NCI-H526 treated with DMSO at 0.1 percent for 48 hours (cell line): ENCODE results near the gene CCDC157.

Source experiments
- DNase-seq: peaks from one replicate; lab custom pipeline; 2025; lab: John Stamatoyannopoulos, UW

The CCDC157 gene

GRCh38 chr22:30416403-30416802 lies 59.6 kb downstream of the CCDC157 start:
- no peak for DNase-seq

GRCh38 chr22:30416837-30417236 lies 60.0 kb downstream of the CCDC157 start:
- DNase-seq, result no peak

DNA sequence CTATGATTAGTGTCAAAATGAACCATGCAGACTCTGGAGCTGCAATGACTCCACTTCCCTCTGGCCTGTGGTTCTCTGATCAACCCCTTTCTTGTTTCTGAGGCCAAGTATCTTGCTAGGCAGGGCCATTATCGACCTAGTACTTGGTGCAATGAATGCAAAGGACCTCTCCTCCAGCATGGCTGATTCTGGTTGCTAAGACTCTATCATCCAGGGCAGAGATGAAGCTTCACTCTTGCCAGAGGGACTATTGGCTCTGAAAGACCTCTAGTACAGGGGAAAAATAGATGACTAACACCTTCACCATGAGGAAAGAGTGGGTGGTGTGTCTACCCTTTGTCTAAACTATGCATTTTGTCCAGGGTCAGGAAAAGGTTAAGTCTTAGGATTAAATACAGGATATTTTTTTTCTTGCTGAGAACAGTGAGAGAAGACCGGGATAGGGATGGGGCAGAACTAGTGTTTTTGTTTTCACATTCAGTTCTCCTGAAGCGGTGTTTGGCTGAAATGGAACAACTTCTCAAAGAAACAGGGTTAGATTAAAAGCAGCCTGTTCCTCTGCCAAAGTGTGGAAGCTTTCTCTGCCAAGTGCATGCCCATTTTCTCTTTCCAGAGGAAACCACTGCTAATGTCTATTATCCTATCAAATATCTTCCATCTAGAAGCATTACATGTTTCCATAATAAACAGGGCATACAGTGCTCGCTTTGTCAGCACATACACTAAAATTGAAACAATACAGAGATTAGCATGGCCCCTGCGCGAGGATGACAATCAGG lies 63.7 kb downstream of the CCDC157 start:
- DNase-seq, result no peak

DNA sequence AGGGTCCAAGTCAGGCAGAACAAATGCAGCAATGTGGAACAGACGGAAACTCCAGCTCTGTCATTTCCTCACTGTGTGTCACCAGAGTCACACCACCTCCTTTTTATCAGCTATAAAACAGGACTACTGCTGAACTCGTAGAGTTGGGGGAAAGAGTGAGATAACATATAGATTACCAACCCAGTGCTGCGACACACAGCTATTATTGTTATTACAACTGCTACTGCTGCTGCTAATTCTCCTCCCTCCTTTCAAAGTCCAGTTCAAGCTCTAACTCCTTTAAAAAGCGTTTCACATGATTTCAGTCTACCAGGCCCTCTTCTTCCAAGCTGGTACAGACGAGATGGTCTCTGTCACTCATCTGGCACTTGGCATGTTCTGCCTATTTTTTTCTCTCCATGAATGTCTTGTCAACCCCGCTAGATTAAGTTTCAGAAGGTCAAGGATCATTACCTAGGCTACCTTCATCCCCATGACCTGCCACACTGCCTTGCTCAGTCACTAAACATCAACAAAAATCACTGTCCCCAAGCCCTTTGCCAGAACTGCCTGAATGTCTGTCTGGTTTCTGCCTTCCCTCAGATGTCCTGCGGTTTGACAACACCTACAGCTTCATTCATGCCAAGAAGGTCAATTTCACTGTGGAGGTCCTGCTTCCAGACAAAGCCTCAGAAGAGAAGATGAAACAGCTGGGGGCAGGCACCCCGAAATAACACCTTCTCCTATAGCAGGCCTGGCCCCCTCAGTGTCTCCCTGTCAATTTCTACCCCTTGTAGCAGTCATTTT lies 65.1 kb downstream of the CCDC157 start:
- DNase-seq, result no peak

DNA sequence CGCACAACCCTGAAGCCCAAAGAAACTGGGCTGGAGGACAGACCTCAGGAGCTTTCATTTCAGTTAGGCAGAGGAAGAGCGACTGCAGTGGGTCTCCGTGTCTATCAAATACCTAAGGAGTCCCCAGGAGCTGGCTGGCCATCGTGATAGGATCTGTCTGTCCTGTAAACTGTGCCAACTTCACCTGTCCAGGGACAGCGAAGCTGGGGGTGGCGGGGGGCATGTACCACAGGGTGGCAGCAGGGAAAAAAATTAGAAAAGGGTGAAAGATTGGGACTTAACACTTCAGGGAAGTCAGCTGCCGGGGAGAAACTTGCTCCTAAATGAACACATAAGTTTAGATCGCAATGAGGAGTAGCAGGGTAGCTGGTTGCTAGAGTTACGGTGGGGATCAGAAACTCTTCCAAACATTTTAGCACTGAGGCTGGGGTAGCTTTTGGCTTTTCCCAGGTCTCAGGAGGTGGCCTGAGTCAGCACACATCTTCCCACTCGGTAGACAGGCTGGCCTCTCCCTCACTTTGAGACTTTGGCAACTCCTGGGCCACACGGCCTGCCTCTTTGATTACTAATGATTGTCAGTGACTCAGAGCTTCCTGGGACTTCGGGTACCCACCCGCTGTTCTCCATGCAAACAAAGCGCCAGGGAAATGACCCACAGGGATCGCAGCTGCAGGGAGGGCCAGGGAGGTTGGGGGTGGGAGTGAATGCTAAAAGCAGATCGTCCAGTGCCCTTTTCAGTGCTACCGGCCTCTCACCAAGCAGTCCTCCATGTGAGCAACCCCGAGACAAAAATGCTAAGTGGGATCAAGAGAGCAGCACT lies 65.9 kb downstream of the CCDC157 start:
- DNase-seq, result no peak

DNA sequence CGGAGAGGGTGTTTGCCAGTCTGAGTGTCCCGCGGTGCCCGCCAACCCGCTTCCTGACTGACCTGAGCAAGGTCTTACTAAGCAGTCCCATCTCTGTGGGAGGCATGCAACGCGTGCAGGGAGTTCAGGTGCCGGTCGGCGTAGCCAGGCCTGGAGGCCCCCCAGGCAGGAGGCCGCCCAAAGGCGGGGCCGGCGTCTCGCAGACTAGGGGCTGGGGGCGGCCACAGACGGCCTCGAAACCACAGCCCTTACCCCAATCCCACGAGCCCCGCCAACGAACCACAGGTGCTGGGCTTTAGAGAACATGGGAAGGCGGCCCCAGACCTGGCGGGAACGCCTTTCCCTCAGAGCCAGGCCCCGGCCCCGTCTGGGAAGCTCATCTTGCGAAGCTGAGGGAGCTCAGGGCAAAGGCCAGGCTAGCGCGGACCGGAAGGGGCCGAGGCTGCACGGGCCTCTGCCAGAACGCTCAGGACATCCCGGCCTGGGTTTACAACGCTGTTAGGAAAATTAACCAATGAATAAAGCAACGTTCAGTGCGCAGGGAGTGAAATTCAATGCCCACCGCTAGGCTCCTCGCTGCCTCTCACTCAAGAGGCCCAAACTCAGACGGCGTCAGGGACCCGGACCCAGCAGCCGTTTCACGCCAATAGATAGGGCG lies 66.6 kb downstream of the CCDC157 start:
- no peak for DNase-seq

DNA sequence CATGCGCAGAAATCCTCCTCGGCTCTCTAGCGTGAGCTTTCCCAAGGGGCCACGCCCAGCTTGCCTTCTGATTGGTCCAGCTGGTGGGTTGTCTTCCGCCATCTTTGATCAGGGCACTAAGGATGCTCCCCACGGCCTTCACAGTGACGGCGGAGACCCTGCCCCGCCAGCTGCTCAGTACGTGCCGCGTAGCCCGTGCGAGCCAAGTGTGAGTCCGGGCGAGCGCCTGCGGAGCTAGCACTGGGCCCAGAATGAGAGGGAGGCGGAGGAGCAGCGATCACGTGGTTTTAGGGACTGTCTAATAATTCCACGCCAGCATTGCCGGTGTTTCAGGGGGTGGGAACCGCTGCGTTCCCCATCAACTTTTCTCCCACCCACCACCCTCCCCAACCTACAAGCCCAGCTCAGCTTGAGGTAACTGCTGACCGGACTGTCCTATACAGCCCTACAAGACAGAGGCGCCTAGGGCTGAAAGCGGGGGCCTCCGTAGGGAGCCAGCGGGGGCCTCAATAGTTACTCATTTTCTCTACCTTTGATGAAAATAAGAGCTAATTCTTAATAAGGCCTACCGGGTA lies 67.2 kb downstream of the CCDC157 start:
- DNase-seq, result peak; percentile 98

- no peak for DNase-seq
Measured at GRCh38 chr22:30424534-30425326, 67.9 kb downstream of the CCDC157 start.

DNA sequence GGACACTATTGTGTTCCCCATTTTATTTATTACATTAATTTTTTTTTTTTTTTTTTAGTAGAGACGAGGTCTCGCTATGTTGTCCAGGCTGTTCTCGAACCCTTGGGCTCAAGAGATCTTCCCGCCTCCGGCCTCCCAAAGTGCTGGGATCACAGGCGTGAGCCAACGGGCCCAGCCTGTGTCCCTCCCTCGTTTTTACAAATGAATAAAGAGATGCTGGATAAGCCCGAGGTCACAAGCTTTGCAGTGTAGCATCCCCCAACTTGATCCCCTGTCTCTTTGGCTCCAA lies 68.5 kb downstream of the CCDC157 start:
- no peak for DNase-seq

DNA sequence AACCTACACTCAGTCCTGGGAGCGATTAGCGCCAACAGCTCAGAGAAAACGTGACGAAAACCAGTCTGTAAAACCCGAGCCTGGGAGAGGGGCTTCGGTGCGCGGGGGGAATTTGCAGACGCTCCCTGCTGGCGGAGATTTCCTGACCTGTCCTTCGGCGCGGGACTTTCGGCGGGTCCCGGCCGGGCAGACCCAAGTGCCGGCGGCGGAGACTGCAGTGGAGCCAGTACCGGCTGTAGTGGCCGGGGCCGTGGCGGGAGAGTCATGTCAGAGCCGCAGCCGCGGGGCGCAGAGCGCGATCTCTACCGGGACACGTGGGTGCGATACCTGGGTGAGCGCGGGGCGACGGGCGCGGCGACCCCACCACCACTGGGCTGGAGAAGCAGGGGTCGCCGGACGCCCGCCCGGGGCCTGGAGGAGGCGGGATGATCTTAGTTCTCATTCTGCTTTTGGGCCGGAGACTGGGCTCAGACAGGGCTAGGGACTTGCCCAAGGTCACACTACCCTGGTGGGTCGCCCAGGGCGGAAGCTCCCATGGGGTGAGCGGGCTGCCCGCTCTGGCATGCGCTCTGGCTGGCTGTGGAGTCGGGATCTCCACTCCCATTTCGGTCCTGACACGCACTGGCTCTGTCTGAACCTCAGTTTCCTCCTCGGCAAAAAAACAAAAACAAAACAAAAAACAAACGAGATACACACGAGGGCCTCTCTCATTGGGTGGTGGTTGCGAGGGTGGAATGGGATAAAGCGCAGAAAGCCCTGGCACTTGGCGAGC lies 69.0 kb downstream of the CCDC157 start, which contains the start of gene MTFP1:
MTFP1 (plus strand) TSS at position 153 of the 772 bp plus-strand sequence; CDS start at position 265, 112 bp downstream.
- DNase-seq, result peak; percentile 56
